ENCODE results near the gene USP48.
"Not testable (repeated sequence)": the region's sequence is repeated elsewhere in the genome, so short reads cannot be mapped to it uniquely, and the experiment has no call there.

The USP48 gene

DNA sequence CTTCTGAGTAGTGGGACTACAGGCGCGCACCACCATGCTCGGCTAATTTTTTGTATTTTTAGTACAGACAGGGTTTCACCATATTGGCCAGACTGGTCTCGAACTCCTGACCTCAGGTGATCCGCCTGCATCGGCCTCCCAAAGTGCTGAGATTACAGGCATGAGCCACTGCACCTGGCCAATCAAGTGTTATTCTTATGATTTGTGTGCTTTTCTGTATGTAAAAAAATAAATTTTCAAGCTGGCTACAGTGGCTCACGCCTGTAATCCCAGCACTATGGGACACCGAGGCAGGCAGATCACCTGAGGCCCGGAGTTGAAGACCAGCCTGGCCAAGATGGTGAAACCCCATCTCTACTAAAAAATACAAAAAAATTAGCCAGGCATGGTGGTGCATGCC, 12.3 kb downstream of the USP48 start:
- not testable (repeated sequence) for DNase-seq

DNA sequence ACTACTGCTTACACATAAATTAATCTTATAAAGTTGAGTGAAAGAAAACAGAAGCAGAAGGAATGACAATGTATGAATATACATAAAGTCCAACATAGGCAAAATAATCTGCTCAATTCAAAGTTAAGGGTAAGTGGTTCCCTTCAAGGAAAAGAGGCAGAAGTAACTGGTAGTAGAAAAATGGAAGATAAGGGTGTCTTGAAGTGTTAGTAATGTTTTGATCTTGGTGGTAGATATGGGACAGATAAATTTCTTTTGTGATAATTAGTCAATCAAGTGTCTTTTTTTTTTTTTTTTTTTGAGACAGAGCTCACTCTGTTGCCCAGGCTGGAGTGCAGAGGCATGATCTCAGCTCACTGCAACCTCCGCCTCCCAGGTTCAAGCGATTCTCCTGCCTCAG, 12.7 kb downstream of the USP48 start:
- DNase-seq: no peak

- DNase-seq: not testable (repeated sequence)
Measured at GRCh38 chr1:21767106-21767505, 15.8 kb downstream of the USP48 start.

- DNase-seq: no peak
Measured at GRCh38 chr1:21766210-21766609, 16.7 kb downstream of the USP48 start.

DNA sequence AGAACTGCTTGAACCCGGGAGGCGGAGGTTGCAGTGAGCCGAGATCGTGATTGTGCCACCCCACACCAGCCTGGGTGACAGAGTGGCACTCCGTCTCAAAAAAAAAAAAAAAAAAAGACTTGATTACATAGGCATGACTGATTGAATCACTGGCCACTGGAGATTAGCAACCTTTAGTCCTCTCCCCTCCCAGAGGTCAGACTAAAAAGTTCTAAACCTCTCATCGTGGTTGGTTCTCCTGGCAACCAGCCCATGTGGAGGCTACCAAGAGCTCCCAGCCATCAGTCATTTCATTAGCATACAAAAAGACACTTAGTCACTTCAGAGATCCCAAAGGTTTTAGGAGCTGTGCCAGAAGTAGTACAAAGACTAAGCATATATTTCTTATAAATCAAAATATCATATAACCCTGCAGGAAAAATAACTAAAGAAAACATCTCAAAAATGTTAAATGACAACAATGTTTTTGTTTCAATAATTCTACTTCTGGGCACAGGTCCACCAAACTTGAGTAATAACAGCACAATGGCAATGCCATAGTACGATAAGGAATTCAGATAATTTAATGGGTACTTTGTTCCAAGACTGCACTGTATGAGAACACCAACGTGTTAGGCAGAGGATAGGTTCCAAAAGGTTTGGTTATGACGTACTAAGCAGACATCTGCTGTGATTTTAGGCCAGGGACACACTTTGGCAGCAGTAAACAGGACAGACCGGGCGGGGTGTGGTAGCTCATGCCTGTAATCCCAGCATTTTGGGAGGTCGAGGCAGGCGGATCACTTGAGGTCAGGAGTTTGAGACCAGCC, 18.1 kb downstream of the USP48 start:
- DNase-seq: peak; percentile 78

DNA sequence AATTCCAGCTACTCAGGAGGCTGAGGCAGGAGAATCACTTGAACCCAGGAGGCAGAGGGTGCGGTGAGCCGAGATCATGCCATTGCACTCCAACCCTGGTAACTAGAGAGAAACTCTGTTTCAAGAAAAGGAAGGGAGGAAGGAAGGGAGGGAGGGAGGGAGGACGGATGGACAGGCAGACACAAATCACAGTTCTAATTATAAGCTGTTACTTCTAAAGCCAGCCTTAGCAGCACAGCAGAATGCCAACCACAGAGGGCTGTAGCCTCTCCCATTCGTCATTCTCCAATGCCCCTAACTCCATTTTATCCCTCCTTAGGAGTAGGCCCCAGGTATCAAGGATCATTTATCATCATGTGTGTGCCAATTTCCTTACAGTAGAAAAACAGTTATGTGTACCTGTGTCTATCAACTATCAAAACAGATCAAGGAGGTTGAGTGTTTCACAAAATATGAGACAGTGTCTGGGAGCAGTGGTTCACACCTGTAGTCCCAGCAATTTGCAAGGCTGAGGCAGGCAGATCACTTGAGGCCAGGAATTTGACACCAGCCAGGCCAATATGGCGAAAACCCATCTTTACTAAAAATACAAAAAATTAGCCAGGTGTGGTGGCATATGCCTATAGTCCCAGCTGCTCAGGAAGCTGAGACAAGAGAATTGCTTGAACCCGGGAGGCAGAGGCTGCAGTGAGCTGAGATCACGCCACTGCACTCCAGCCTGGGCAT, 19.1 kb downstream of the USP48 start:
- no peak for DNase-seq

DNA sequence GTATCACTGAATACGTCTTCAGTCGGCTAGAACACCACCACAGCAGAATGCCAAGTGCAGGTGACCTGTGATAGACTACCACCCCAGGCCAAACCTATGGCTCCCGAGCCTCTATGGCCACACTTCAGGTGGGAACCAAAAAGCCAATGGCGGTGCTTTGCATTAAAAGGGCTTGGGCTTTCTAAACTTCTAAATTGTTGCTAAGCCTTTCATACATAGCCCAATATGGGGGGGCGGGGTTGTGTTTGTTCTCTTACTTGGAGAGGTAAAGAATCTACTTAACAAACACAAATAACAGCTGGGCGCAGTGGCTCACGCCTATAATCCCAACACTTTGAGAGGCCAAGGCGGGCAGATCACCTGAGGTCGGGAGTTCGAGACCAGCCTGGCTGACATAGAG, 19.7 kb downstream of the USP48 start:
- no peak for DNase-seq

DNA sequence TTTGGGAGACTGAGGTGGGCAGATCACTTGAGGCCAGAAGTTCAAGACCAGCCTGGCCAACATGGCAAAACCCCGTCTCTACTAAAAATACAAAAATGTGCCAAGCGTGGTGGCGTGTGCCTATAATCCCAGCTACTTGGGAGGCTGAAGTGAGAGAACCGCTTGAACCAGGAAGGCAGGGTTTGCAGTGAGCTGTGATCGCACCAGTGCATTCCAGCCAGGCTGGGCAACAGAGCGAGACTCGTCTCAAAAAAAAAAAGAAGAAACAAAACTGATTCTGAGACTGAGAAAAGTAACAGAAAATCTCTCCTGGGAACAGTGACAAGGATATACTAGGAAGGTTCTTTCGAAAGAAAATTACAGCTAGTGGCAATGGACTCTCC, 20.9 kb downstream of the USP48 start:
- DNase-seq: no peak

GRCh38 chr1:21761052-21761451, 21.9 kb downstream of the USP48 start:
- no peak for DNase-seq

- DNase-seq: no peak
Measured at GRCh38 chr1:21759818-21760217, 23.1 kb downstream of the USP48 start.

DNA sequence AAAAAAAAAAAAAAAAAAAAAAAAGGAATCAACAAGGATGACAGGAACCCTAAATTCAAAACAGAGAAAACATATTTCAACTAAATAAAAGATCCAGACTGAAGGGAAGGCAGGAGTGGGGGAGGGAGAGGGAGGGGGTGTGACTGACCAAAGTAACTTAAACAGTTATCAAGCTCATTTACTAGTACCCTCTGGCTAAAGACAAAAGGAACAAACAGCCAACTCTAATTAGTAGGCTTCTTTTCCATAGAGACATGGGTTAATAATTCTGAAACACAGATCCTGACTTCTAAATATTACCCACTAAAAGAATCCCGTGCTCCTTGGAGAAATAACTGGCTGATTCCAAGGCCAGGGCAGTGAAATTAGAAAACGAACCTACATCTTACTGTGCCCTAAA, 23.8 kb downstream of the USP48 start:
- no peak for DNase-seq

- DNase-seq: no peak
Measured at GRCh38 chr1:21758614-21759013, 24.3 kb downstream of the USP48 start.

GRCh38 chr1:21756393-21757089, 26.4 kb downstream of the USP48 start:
- DNase-seq: no peak

- DNase-seq: no peak
Measured at GRCh38 chr1:21755067-21755466, 27.9 kb downstream of the USP48 start.

DNA sequence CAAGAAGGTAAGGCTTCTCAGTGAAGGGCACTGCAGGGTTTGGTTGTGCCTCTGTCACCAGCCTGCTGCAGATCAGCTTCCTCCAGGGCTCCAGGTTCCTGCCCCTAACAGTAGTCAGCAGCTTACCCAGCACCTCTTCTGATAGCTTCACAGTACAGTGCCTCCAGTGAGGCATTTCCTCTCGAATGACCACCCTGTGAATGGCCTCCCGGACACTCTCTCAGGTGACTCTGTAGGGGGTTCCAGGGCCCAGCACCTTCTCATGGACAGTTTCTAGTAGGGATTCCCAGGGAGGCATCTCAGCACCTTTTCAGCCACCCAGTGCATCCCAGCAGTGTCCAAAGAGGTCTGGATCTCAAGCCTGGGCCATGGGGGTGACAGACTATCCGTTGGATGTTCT, 28.4 kb downstream of the USP48 start:
- no peak for DNase-seq

DNA sequence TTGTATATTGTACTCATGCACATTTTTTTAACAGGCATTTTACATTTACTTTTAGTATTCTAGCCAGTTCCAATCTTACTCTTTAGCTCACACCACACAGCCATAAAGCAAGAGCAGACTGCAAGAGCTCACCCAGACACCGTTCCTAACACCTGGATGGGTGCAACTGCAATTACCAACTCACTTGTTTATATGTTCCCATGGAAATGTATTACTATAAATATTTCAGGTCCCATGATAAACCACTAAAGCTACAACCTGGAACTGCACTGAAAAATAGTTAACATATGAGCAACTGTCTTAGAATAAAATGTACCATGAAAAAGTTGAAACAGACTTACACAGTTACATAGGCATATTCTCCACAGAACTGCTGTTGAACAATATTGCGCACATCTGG, 30.8 kb downstream of the USP48 start:
- no peak for DNase-seq

GRCh38 chr1:21751281-21751680, 31.7 kb downstream of the USP48 start:
- DNase-seq: no peak

GRCh38 chr1:21750841-21751240, 32.1 kb downstream of the USP48 start:
- no peak for DNase-seq

DNA sequence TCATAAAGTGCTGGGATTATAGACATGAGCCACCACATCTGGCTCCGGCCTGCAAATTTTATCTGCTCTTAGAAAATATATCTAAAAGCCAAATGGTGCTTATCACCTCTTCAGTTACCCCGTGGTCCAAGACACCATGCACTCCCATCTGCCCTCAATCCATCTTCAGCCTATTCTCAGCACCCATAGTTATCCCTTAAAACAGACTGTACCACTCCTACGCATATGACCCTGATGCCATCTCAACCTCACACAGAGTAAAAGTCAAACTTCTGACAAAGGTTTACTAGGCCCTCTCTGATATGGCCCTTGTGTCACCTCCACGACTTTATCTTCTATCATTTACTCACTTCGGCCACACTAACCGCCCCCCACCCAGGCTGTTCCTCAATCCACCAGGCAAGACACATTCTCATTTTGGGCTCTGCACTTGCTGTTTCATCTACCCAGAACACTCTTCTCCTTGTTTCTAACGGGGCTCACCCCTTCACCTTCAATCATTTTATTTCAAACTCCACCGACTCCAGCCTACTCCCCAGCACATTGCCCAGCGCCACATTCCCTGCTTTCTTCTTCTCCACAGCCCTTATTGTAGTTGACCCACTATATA, 33.0 kb downstream of the USP48 start:
- DNase-seq: no peak

- no peak for DNase-seq
Measured at GRCh38 chr1:21749109-21749508, 33.8 kb downstream of the USP48 start.

- DNase-seq: no peak
Measured at GRCh38 chr1:21743476-21743875, 39.5 kb downstream of the USP48 start.

- no peak for DNase-seq
Measured at GRCh38 chr1:21742578-21742977, 40.4 kb downstream of the USP48 start.

- DNase-seq: no peak
Measured at GRCh38 chr1:21741206-21741605, 41.7 kb downstream of the USP48 start.

DNA sequence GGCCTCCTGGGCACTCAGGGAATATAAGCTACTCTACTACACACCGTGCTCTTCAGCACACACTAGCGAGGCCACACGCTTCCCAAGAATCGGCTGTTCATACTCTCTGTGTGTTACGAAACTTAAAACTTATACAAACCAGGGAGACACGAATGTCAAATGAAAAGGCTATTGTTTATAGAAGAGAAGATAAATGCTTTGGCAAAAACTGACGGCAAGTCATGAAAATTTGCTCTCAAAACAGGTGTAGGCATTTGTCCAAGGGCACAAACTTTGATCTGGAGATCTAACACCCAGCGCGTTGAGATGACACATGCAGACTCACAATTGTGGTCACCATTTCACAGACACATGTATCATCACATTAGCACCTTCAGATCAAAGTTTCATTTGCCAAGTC, 46.1 kb downstream of the USP48 start:
- DNase-seq: no peak

Data from amniotic stem cell (primary cell).